Right lobe of liver (tissue), 6 donors: Measurements from ENCODE around the gene KIF1A. TPM values are rescaled to one million over a fixed set of nuclear protein-coding genes. Genes with fewer than 3 reads are reported as not detected.

Experiments
- ATAC-seq, 4 donors: fragments of 200-7000 bp; cut with Tn5 transposase; one replicate each; pipeline ENCODE4 v1.9.1; 2020; ENCODE audit warnings: mild to moderate bottlenecking in 4 of 4, moderate library complexity in 4 of 4
- DNase-seq, 3 donors: peaks; one replicate each; pipeline ENCODE4 v3.0.0-alpha.2; 2020
- H3K27ac ChIP-seq, 3 donors: fragments of 200-600 bp; one replicate each; pipeline ENCODE4 v1.8.0; 2022
- H3K27me3 ChIP-seq, 2 donors: fragments of 200-600 bp; one replicate each; pipeline ENCODE4 v1.8.0; 2022
- H3K36me3 ChIP-seq, 4 donors: fragments of 200-600 bp; sonication (generic) in 1 of 4; one replicate each; pipeline versions ENCODE4 v1.5.1 to v1.8.0; 2017 to 2022; ENCODE audit warnings: control low read depth in 1 of 4
- H3K4me1 ChIP-seq, 4 donors: fragments of 200-600 bp; sonication (generic) in 1 of 4; one replicate each; pipeline versions ENCODE4 v1.5.1 to v1.8.0; 2017 to 2022; ENCODE audit warnings: control low read depth in 1 of 4
- H3K4me3 ChIP-seq, 3 donors: fragments of 200-600 bp; one replicate each; pipeline ENCODE4 v1.8.0; 2022
- H3K9me3 ChIP-seq, 4 donors: fragments of 200-600 bp; sonication (generic) in 1 of 4; one replicate each; pipeline versions ENCODE4 v1.5.1 to v1.8.0; 2017 to 2022; ENCODE audit warnings: control low read depth in 1 of 4
- CTCF ChIP-seq, 4 donors: fragments of 200-600 bp in 3 of 4; fragments of 450-650 bp in 1 of 4; IDR thresholded peaks; one replicate each; pipeline versions ENCODE4 v1.5.1 to v1.8.0; 2016 to 2022; ENCODE audit warnings: antibody characterized with exemption in 4 of 4, mild to moderate bottlenecking in 2 of 4
- POLR2A ChIP-seq: fragments of 450-650 bp; IDR thresholded peaks from one replicate; pipeline ENCODE4 v1.6.1; 2017; ENCODE audit warnings: antibody characterized with exemption, mild to moderate bottlenecking
- WGBS: methylation state at CpG from one replicate; pipeline ENCODE4 v1.1.6; 2018; ENCODE audit warnings: low coverage, low lambda C conversion rate; ENCODE audit not compliant: insufficient coverage; ENCODE audit errors: missing lambda C conversion rate; 5-methylcytosine and 5-hydroxymethylcytosine counted together
- intact Hi-C, 2 donors: fragments of 100-400 bp; cut with DNase I; formaldehyde crosslinking; loops; one replicate each; pipeline versions ENCODE4 v1.11.2 to v1.14.1; 2022
- total RNA-seq, 6 experiments: library from RNA; depleted of rRNA in 2 of 6; stranded (reverse); fragments of >200 nt in 2 of 6; fragmentation: NEBNext Ultra II Directional in 3 of 6; extraction: Animal tissue kit (Norgen Biotek cat#: 25700) in 3 of 6; gene quantifications; one replicate each; pipeline versions ENCODE4 v1.1.0 to v1.2.4, GENCODE V29; 2016 to 2023
- donor health status: DM: no; HTN: yes; CAD: no.
- donor health status: DM: no; HTN: no; CAD: no.
- donor health status: DM: no; HTN: no; CAD: no.
- donor health status: DM: no; HTN: yes; CAD: no.
- donor health status: DM: no; HTN: yes; CAD: no.

The KIF1A gene
- total RNA-seq, 6 experiments from 2014 or later, result 0.31 to 0.87 (median 0.56) TPM

GRCh38 chr2:240716130-240716798 lies 103.8 kb downstream of the KIF1A start:
- peak in 1 of 3 donors; percentile 40 for DNase-seq
- H3K9me3 ChIP-seq, result no peaks in the 10 kb centered on the region
- H3K4me3 ChIP-seq, result no peak overlapping the region
- H3K4me1 ChIP-seq, result no peaks in the 10 kb centered on the region
- intact Hi-C loops, result no loop called here
- H3K27ac ChIP-seq, result no peak overlapping the region
- ATAC-seq, result no peak
- 95% methylated on average over 7 of the region's 23 CpGs for WGBS
- no peak for TF ChIP-seq POLR2A
- no peak for TF ChIP-seq CTCF (IDR thresholded peaks at IDR 0.05)
- no peaks in the 10 kb centered on the region for H3K36me3 ChIP-seq
- no peaks in the 10 kb centered on the region for H3K27me3 ChIP-seq

- no peak overlapping the region for H3K4me3 ChIP-seq
- H3K36me3 ChIP-seq, result no peaks in the 10 kb centered on the region
- WGBS, result 20% methylated on average over 2 of the region's 23 CpGs
- peak in 1 of 3 donors; percentile 48 for DNase-seq
- no peaks in the 10 kb centered on the region for H3K4me1 ChIP-seq
- H3K27ac ChIP-seq, result no peak overlapping the region
- intact Hi-C loops, result no loop called here
- ATAC-seq, result no peak
- no peak for TF ChIP-seq CTCF (IDR thresholded peaks at IDR 0.05)
- TF ChIP-seq POLR2A, result no peak
- H3K9me3 ChIP-seq, result no peaks in the 10 kb centered on the region
- H3K27me3 ChIP-seq, result no peaks in the 10 kb centered on the region
These were observed 105.0 kb downstream of the KIF1A start for GRCh38 chr2:240714747-240715725.

- ATAC-seq (no peak), DNase-seq (peak in 1 of 3 donors; percentile 48)
These were observed 105.9 kb downstream of the KIF1A start for GRCh38 chr2:240713928-240714746.

More at GRCh38 chr2:240713928-240714746, 105.9 kb downstream of the KIF1A start:
- Histone ChIP-seq H3K4me3 (no peak overlapping the region), H3K27ac (no peak overlapping the region), H3K27me3 (no peaks in the 10 kb centered on the region), H3K9me3 (no peaks in the 10 kb centered on the region), H3K4me1 (no peaks in the 10 kb centered on the region), H3K36me3 (no peaks in the 10 kb centered on the region)
- 29% methylated on average over 1 of the region's 26 CpGs for WGBS
- intact Hi-C loops, result no loop called here
- no peak for TF ChIP-seq CTCF (IDR thresholded peaks at IDR 0.05)
- no peak for TF ChIP-seq POLR2A
